Measurements from ENCODE around the gene IPO4.

IPO4 gene

DNA sequence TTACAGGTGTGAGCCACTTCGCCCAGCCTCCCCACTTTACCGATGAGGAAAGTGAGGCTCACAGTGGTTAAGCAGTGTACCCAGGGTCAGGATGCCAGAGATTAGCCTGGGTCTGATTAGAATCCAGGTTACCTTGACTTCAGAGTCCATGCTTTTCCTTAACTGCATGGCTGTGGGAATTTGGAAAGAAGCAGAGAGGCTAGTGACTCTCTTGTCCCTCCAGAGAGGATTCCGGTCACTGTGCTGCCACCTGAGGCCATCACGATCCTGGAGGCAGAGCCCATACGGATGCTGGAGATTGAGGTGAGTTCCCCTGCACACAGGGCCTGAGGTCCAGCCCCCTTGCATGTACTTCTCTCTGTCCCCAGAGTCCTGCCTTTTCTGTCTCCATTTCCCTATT lies 12.0 kb downstream of the IPO4 start:
- no peak for DNase-seq (ENCODE audit: extremely low read depth in 1 of 2, low read depth in 1 of 2)

DNA sequence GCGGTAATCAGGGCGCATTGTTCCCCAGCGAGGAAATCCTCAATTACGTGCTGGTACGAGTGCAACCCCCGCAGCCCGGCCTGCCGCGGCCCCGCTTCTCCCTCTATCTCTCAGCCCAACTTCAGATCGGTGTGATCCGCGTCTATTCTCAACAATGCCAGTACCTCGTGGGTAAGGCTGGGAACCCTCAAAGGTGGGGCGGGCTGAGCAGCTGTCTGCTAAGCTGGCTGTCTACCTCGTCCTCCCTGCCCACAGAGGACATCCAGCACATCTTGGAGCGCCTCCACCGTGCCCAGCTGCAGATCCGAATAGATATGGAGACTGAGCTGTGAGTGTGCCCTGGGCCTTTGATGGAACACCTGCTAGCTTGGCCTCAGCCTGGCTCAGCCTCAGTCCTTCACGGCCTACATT lies 15.7 kb downstream of the IPO4 start:
- DNase-seq (ENCODE audit: extremely low read depth in 1 of 2, low read depth in 1 of 2), result no peak

DNA sequence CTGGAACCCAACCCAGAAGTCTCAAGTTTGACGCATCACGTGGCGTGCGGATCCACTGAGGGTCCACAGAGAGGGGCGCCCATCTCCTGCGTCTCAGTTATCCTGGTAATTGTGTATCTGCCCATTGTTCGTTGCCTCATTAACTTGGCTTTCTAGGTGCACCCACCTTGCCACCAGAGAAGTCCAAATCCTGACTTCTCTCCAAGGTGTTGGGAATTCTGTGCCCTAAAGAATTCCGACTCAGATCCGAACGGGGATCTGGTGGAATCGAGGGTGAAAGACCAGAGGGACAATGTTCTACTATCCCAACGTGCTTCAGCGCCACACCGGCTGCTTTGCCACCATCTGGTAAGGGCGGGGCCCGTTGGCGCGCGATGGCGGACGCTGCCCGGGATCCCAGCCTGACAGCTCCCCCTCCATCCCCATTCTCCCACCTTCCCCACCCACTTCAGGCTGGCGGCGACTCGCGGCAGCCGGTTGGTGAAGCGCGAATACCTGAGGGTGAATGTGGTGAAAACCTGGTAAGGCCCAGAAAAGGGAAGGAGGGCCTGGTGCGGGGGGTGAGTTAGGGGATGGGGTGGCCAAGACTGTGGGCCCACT lies 16.3 kb downstream of the IPO4 start:
- DNase-seq (ENCODE audit: extremely low read depth in 1 of 2, low read depth in 1 of 2), result no peak

GRCh38 chr14:24171422-24172260 lies 17.0 kb downstream of the IPO4 start, which contains the start of gene REC8:
TSS of gene REC8 (plus strand) at chr14:24172080. CDS start at chr14:24172553, 473 bp downstream.
- DNase-seq (ENCODE audit: extremely low read depth in 1 of 2, low read depth in 1 of 2), result peak; percentile 46 to 79

GRCh38 chr14:24167469-24168114 lies 21.0 kb downstream of the IPO4 start:
- DNase-seq (ENCODE audit: extremely low read depth in 1 of 2, low read depth in 1 of 2), result no peak

- no peak for DNase-seq (ENCODE audit: extremely low read depth in 1 of 2, low read depth in 1 of 2)
Observed at GRCh38 chr14:24165785-24166184, 22.8 kb downstream of the IPO4 start.

DNA sequence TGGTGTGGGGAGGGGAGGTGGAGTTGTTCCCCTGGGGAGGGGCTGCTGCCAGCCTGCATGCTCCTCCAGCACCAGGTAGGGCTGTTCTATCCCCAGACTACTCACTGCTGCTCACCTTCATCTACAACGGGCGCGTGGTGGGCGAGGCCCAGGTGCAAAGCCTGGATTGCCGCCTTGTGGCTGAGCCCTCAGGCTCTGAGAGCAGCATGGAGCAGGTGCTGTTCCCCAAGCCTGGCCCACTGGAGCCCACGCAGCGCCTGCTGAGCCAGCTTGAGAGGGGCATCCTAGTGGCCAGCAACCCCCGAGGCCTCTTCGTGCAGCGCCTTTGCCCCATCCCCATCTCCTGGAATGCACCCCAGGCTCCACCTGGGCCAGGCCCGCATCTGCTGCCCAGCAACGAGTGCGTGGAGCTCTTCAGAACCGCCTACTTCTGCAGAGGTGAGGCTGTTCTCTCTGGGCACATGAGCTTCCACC lies 24.1 kb downstream of the IPO4 start:
- no peak for DNase-seq (ENCODE audit: extremely low read depth in 1 of 2, low read depth in 1 of 2)

GRCh38 chr14:24162093-24162492 lies 26.5 kb downstream of the IPO4 start:
- DNase-seq (ENCODE audit: extremely low read depth in 1 of 2, low read depth in 1 of 2), result no peak

DNA sequence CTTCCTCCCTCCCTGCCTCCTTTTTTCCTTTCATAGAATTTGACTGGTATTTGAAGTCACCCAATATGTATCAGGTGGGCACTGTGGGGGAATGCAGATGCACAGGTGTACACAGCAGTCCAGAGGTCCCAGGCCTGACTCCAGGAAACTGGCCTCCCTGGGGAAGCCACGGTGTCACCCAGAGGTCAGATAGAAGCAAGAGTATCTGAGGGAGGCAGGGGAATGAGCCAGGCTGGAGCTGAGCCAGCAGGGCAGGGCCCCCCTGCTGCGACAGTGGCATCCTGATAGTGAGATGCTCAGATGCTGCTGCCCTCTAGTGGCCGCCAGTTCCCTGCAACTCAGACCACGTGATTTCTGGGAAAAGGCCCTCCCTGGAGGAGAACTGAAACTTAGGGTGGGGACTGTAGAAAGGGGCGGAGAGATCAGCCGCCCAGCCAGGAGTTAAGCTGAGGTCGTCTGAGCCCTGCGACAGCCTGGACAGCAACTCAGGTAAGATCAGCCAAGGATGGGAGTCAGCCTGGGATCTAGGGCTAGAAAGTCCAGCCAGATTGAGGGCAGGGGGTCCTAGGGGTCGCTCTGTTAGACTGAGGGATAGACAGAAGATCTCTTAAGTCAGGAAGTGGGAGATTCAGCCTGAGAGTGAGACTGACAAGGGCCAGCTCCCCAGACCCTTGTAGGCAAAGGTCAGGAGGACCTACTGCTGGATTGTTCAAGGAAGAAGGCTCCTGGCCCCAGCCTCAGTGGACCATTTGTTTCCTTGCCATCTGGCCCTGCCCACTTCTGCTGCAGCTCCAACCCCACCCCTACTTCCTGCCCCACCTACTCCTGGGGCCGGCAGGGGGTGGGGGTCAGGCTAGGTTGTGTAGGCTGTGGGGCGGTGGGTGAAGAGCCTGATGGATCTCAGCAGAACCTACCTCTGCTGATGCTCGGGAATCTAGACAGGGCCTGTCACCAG lies 27.5 kb downstream of the IPO4 start, which contains the start of gene IRF9:
Gene IRF9 (plus strand): TSS at position 416 of the 955 bp plus-strand sequence. CDS start 880 bp downstream, outside the sequence.
- DNase-seq (ENCODE audit: extremely low read depth in 1 of 2, low read depth in 1 of 2), result peak; percentile 88 to 92

- DNase-seq (ENCODE audit: extremely low read depth in 1 of 2, low read depth in 1 of 2), result no peak
Observed at GRCh38 chr14:24160499-24160849, 28.1 kb downstream of the IPO4 start.

- DNase-seq (ENCODE audit: extremely low read depth in 1 of 2, low read depth in 1 of 2), result no peak
Observed at GRCh38 chr14:24159777-24160498, 28.7 kb downstream of the IPO4 start.

GRCh38 chr14:24157331-24157730 lies 31.3 kb downstream of the IPO4 start:
- no peak for DNase-seq (ENCODE audit: extremely low read depth in 1 of 2, low read depth in 1 of 2)

DNA sequence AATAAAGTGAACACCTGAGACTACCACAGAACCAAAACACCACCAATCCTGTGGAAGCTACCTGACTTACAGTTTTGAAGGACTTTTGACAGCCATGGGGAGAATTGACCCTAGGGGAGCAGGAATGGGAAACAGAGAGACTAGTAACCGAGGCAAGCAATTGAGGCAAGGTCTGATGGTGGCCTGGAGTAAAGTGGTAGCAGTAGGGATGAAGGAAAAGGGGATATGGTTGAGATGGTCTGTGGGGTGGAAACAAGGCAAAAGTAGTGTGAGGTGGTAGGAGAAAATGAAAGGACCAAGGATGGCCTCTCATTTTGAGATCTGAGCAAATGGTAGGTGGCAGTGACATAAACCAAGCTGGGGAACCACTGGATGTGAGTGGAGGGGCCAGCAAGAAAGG lies 31.8 kb downstream of the IPO4 start:
- DNase-seq (ENCODE audit: extremely low read depth in 1 of 2, low read depth in 1 of 2), result no peak

GRCh38 chr14:24155100-24155499 lies 33.5 kb downstream of the IPO4 start:
- DNase-seq (ENCODE audit: extremely low read depth in 1 of 2, low read depth in 1 of 2), result no peak

GRCh38 chr14:24151404-24152080 lies 37.1 kb downstream of the IPO4 start:
- no peak for DNase-seq (ENCODE audit: extremely low read depth in 1 of 2, low read depth in 1 of 2)

DNA sequence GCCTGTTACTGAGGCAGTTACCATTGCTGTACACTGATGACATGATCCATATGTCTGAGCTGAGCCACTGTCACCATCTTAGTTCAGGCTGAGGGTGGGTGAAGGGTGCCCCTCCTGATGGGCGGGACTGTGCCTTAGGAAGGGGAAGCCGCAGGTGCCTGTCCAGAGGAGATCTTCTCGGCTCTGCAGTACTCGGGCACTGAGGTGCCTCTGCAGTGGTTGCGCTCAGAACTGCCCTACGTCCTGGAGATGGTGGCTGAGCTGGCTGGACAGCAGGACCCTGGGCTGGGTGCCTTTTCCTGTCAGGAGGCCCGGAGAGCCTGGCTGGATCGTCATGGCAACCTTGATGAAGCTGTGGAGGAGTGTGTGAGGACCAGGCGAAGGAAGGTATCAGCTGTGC lies 37.6 kb downstream of the IPO4 start:
- no peak for DNase-seq (ENCODE audit: extremely low read depth in 1 of 2, low read depth in 1 of 2)

GRCh38 chr14:24150567-24150966 lies 38.0 kb downstream of the IPO4 start:
- DNase-seq (ENCODE audit: extremely low read depth in 1 of 2, low read depth in 1 of 2), result no peak

GRCh38 chr14:24150061-24150460 lies 38.6 kb downstream of the IPO4 start:
- DNase-seq (ENCODE audit: extremely low read depth in 1 of 2, low read depth in 1 of 2), result no peak

DNA sequence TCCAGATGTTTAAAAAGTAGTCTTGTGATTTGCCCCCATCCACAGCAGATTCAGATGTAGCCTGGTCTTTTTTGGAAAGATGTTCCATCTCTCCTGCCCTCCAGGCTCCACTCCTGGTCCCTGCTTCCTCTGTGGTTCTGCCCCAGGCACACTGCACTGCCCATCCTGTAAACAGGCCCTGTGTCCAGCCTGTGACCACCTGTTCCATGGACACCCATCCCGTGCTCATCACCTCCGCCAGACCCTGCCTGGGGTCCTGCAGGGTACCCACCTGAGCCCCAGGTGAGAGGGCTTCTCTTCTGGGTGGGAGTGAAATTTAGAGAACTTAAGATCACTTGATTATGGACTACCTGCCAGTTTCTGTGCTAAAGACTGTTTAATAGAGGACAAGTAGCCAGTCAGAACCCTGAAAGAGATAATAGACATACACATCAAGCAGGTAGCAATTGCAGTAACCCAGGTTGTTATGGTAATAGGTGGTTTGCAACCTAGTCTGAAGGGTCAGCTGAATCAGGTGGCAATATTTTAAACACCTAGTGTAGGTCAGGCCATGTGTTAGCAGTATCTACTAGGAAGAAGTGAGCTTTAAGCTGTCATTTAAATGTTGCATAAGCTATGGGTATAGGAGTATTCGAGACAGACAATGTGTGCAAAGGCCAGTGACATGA lies 39.2 kb downstream of the IPO4 start:
- DNase-seq (ENCODE audit: extremely low read depth in 1 of 2, low read depth in 1 of 2), result no peak
